ENCODE results near the gene SYT1. TPM values are rescaled to one million over a fixed set of nuclear protein-coding genes. Genes with fewer than 3 reads are reported as not detected.
A peak's percentile ranks its signal among the peaks of the same experiment; 100 is the strongest.

The SYT1 gene
- total RNA-seq, 1 donor = not detected

- DNase-seq (ENCODE audit: insufficient read length, low spot score, missing footprints) = no peak
- Histone ChIP-seq H3K27me3 (ENCODE audit: insufficient read depth, low read length) (no peaks in the 10 kb centered on the region), H2AFZ (ENCODE audit: low read length) (peak overlapping the region; percentile 0), H3K4me3 (ENCODE audit: insufficient read depth, low read length) (no peak overlapping the region), H3K4me1 (ENCODE audit: insufficient read depth, low read length) (no peaks in the 10 kb centered on the region), H4K20me1 (ENCODE audit: insufficient read depth, low read length) (no peaks in the 10 kb centered on the region), H3K36me3 (ENCODE audit: insufficient read depth, low read length) (no peaks in the 10 kb centered on the region), H3K79me2 (ENCODE audit: insufficient read depth, low read length) (no peaks in the 10 kb centered on the region), H3K4me2 (ENCODE audit: insufficient read depth, low read length) (no peak overlapping the region), H3K9me3 (ENCODE audit: low read depth, low read length) (no peaks in the 10 kb centered on the region), H3K27ac (ENCODE audit: low read depth, low read length) (no peak overlapping the region)
- TF ChIP-seq CTCF (IDR thresholded peaks at IDR 0.05; ENCODE audit: extremely low read depth, low read depth, low read length) = no peak
These were observed 99.9 kb downstream of the SYT1 start for GRCh38 chr12:78964521-78964920.

- H3K36me3 ChIP-seq (ENCODE audit: insufficient read depth, low read length) = no peaks in the 10 kb centered on the region
- DNase-seq (ENCODE audit: insufficient read length, low spot score, missing footprints) = no peak
- no peaks in the 10 kb centered on the region for H3K4me1 ChIP-seq (ENCODE audit: insufficient read depth, low read length)
- H3K4me2 ChIP-seq (ENCODE audit: insufficient read depth, low read length) = no peak overlapping the region
- no peaks in the 10 kb centered on the region for H3K79me2 ChIP-seq (ENCODE audit: insufficient read depth, low read length)
- no peak overlapping the region for H3K4me3 ChIP-seq (ENCODE audit: insufficient read depth, low read length)
- H3K27me3 ChIP-seq (ENCODE audit: insufficient read depth, low read length) = no peaks in the 10 kb centered on the region
- no peak overlapping the region for H2AFZ ChIP-seq (ENCODE audit: low read length)
- H3K9me3 ChIP-seq (ENCODE audit: low read depth, low read length) = no peaks in the 10 kb centered on the region
- no peak for TF ChIP-seq CTCF (IDR thresholded peaks at IDR 0.05; ENCODE audit: extremely low read depth, low read depth, low read length)
- no peaks in the 10 kb centered on the region for H4K20me1 ChIP-seq (ENCODE audit: insufficient read depth, low read length)
- no peak overlapping the region for H3K27ac ChIP-seq (ENCODE audit: low read depth, low read length)
These were observed 101.5 kb downstream of the SYT1 start for GRCh38 chr12:78966062-78966461.

GRCh38 chr12:78966926-78967325, 102.4 kb downstream of the SYT1 start:
- H2AFZ ChIP-seq (ENCODE audit: low read length) = no peak overlapping the region
- no peaks in the 10 kb centered on the region for H3K4me1 ChIP-seq (ENCODE audit: insufficient read depth, low read length)
- H3K9me3 ChIP-seq (ENCODE audit: low read depth, low read length) = no peaks in the 10 kb centered on the region
- DNase-seq (ENCODE audit: insufficient read length, low spot score, missing footprints) = no peak
- no peaks in the 10 kb centered on the region for H3K79me2 ChIP-seq (ENCODE audit: insufficient read depth, low read length)
- TF ChIP-seq CTCF (IDR thresholded peaks at IDR 0.05; ENCODE audit: extremely low read depth, low read depth, low read length) = no peak
- H3K36me3 ChIP-seq (ENCODE audit: insufficient read depth, low read length) = no peaks in the 10 kb centered on the region
- H3K27ac ChIP-seq (ENCODE audit: low read depth, low read length) = no peak overlapping the region
- H3K4me3 ChIP-seq (ENCODE audit: insufficient read depth, low read length) = no peak overlapping the region
- H3K4me2 ChIP-seq (ENCODE audit: insufficient read depth, low read length) = no peak overlapping the region
- no peaks in the 10 kb centered on the region for H4K20me1 ChIP-seq (ENCODE audit: insufficient read depth, low read length)
- H3K27me3 ChIP-seq (ENCODE audit: insufficient read depth, low read length) = no peaks in the 10 kb centered on the region

- Histone ChIP-seq H3K27ac (ENCODE audit: low read depth, low read length) (no peak overlapping the region), H3K4me2 (ENCODE audit: insufficient read depth, low read length) (no peak overlapping the region), H3K79me2 (ENCODE audit: insufficient read depth, low read length) (no peaks in the 10 kb centered on the region), H4K20me1 (ENCODE audit: insufficient read depth, low read length) (no peaks in the 10 kb centered on the region), H3K4me1 (ENCODE audit: insufficient read depth, low read length) (no peaks in the 10 kb centered on the region), H2AFZ (ENCODE audit: low read length) (no peak overlapping the region), H3K36me3 (ENCODE audit: insufficient read depth, low read length) (no peaks in the 10 kb centered on the region), H3K4me3 (ENCODE audit: insufficient read depth, low read length) (no peak overlapping the region), H3K9me3 (ENCODE audit: low read depth, low read length) (no peaks in the 10 kb centered on the region), H3K27me3 (ENCODE audit: insufficient read depth, low read length) (no peaks in the 10 kb centered on the region)
- no peak for TF ChIP-seq CTCF (IDR thresholded peaks at IDR 0.05; ENCODE audit: extremely low read depth, low read depth, low read length)
- no peak for DNase-seq (ENCODE audit: insufficient read length, low spot score, missing footprints)
These were observed 103.7 kb downstream of the SYT1 start for GRCh38 chr12:78968226-78968625.

Measured in osteoblast (primary cell).